Measurements from ENCODE around the gene SPATS2L. TPM values are rescaled to one million over a fixed set of nuclear protein-coding genes. Genes with fewer than 3 reads are reported as not detected.

SPATS2L gene
- total RNA-seq, 1 experiment from 2014 or later, result 112 TPM

DNA sequence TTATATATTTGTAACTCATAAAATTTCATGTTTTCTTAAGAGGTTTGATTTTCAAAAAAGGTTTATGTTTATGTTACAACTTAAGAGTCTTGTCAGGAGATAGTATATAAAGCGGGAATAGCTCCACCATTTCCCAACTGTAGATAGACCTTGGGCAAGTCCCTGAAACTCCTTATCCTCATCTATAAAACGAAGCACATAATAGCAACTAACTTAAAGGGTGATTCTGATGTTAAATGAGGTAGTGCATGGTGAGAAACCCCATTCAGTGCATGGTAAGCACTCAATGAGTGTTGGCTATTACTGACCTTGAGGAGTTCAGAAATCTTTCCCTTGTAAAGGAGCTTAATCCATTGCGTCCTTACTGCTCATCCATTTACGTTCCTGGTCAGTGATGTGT, 169.3 kb downstream of the SPATS2L start:
- Mint-ChIP-seq H3K4me1 (peaks cover 45% of the 10 kb centered on the region), H3K36me3 (peaks cover 74% of the 10 kb centered on the region), H3K27ac (no peak overlapping the region), H3K4me3 (no peak overlapping the region), H3K27me3 (ENCODE audit: low read depth) (no peaks in the 10 kb centered on the region), H3K9me3 (no peaks in the 10 kb centered on the region)
- no peak for TF ChIP-seq FOXP1 (CRISPR knock-in tag; IDR thresholded peaks at IDR 0.05; ENCODE audit: borderline replicate concordance)
- no peak for TF ChIP-seq ZNF219 (CRISPR knock-in tag; IDR thresholded peaks at IDR 0.05; ENCODE audit: borderline replicate concordance)
- no peak for TF ChIP-seq GABPB1 (CRISPR knock-in tag; IDR thresholded peaks at IDR 0.05)
- TF ChIP-seq, protein P1, sequence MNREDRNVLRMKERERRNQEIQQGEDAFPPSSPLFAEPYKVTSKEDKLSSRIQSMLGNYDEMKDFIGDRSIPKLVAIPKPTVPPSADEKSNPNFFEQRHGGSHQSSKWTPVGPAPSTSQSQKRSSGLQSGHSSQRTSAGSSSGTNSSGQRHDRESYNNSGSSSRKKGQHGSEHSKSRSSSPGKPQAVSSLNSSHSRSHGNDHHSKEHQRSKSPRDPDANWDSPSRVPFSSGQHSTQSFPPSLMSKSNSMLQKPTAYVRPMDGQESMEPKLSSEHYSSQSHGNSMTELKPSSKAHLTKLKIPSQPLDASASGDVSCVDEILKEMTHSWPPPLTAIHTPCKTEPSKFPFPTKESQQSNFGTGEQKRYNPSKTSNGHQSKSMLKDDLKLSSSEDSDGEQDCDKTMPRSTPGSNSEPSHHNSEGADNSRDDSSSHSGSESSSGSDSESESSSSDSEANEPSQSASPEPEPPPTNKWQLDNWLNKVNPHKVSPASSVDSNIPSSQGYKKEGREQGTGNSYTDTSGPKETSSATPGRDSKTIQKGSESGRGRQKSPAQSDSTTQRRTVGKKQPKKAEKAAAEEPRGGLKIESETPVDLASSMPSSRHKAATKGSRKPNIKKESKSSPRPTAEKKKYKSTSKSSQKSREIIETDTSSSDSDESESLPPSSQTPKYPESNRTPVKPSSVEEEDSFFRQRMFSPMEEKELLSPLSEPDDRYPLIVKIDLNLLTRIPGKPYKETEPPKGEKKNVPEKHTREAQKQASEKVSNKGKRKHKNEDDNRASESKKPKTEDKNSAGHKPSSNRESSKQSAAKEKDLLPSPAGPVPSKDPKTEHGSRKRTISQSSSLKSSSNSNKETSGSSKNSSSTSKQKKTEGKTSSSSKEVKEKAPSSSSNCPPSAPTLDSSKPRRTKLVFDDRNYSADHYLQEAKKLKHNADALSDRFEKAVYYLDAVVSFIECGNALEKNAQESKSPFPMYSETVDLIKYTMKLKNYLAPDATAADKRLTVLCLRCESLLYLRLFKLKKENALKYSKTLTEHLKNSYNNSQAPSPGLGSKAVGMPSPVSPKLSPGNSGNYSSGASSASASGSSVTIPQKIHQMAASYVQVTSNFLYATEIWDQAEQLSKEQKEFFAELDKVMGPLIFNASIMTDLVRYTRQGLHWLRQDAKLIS (CRISPR knock-in tag; IDR thresholded peaks at IDR 0.05; ENCODE audit: borderline replicate concordance), result no peak
- no peak for TF ChIP-seq ELF4 (CRISPR knock-in tag; IDR thresholded peaks at IDR 0.05; ENCODE audit: low read depth)
- no peak for TF ChIP-seq EMX1 (CRISPR knock-in tag; IDR thresholded peaks at IDR 0.05)
- TF ChIP-seq ZNF416 (CRISPR knock-in tag; IDR thresholded peaks at IDR 0.05), result no peak
- no peak for TF ChIP-seq ZNF423 (CRISPR knock-in tag; IDR thresholded peaks at IDR 0.05)
- no peak for TF ChIP-seq MYBL2 (CRISPR knock-in tag; IDR thresholded peaks at IDR 0.05)
- no peak for TF ChIP-seq ESRRA (CRISPR knock-in tag; IDR thresholded peaks at IDR 0.05; ENCODE audit: borderline replicate concordance)
- TF ChIP-seq NFATC4 (CRISPR knock-in tag; IDR thresholded peaks at IDR 0.05), result no peak
- no peak for TF ChIP-seq KAT7 (CRISPR knock-in tag; IDR thresholded peaks at IDR 0.05; ENCODE audit: borderline replicate concordance)
- TF ChIP-seq MXD4 (CRISPR knock-in tag; IDR thresholded peaks at IDR 0.05; ENCODE audit: borderline replicate concordance), result no peak
- TF ChIP-seq, protein P2, sequence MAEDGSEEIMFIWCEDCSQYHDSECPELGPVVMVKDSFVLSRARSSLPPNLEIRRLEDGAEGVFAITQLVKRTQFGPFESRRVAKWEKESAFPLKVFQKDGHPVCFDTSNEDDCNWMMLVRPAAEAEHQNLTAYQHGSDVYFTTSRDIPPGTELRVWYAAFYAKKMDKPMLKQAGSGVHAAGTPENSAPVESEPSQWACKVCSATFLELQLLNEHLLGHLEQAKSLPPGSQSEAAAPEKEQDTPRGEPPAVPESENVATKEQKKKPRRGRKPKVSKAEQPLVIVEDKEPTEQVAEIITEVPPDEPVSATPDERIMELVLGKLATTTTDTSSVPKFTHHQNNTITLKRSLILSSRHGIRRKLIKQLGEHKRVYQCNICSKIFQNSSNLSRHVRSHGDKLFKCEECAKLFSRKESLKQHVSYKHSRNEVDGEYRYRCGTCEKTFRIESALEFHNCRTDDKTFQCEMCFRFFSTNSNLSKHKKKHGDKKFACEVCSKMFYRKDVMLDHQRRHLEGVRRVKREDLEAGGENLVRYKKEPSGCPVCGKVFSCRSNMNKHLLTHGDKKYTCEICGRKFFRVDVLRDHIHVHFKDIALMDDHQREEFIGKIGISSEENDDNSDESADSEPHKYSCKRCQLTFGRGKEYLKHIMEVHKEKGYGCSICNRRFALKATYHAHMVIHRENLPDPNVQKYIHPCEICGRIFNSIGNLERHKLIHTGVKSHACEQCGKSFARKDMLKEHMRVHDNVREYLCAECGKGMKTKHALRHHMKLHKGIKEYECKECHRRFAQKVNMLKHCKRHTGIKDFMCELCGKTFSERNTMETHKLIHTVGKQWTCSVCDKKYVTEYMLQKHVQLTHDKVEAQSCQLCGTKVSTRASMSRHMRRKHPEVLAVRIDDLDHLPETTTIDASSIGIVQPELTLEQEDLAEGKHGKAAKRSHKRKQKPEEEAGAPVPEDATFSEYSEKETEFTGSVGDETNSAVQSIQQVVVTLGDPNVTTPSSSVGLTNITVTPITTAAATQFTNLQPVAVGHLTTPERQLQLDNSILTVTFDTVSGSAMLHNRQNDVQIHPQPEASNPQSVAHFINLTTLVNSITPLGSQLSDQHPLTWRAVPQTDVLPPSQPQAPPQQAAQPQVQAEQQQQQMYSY (CRISPR knock-in tag; IDR thresholded peaks at IDR 0.05), result no peak
- ATAC-seq (no peak), DNase-seq (ENCODE audit: low spot score) (no peak)
- ChIA-PET CTCF (interaction anchor here (1.0 to 1.7 kb wide), 2 partner anchors 230 to 421 kb away, joined by 3 read pairs; no protein-coding TSS in a partner anchor), POLR2A (no interaction called here)

DNA sequence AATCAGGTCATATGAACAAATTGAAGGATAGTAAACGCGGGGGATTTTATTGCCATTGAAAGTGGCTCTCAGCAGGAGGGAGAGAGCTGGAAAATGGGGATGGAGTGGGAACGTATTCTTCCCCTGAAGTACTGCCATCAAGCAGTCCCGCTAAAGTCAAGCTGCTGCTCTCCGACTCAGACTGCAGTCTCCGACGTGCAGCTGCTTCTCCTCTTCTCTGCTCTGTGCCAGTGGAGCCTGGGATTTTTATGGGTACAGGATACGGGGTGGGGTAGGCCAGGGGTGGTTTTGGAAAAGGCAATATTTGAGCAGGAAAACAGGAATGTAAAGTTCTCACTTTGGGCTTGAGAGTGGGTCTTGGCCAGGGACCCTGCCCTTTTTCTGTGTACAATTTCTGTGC, 170.3 kb downstream of the SPATS2L start:
- POLR2A ChIA-PET, result no interaction called here
- Mint-ChIP-seq H3K4me3 (no peak overlapping the region), H3K4me1 (peaks cover 50% of the 10 kb centered on the region), H3K36me3 (peaks cover 66% of the 10 kb centered on the region), H3K9me3 (no peaks in the 10 kb centered on the region), H3K27ac (no peak overlapping the region), H3K27me3 (ENCODE audit: low read depth) (no peaks in the 10 kb centered on the region)
- ATAC-seq (no peak), DNase-seq (ENCODE audit: low spot score) (no peak)
- CTCF ChIA-PET, result interaction anchor here (0.9 to 1.7 kb wide), 6 partner anchors 102 to 503 kb away, joined by 3 to 4 read pairs (median 3); no protein-coding TSS in a partner anchor
- TF ChIP-seq, protein P3, sequence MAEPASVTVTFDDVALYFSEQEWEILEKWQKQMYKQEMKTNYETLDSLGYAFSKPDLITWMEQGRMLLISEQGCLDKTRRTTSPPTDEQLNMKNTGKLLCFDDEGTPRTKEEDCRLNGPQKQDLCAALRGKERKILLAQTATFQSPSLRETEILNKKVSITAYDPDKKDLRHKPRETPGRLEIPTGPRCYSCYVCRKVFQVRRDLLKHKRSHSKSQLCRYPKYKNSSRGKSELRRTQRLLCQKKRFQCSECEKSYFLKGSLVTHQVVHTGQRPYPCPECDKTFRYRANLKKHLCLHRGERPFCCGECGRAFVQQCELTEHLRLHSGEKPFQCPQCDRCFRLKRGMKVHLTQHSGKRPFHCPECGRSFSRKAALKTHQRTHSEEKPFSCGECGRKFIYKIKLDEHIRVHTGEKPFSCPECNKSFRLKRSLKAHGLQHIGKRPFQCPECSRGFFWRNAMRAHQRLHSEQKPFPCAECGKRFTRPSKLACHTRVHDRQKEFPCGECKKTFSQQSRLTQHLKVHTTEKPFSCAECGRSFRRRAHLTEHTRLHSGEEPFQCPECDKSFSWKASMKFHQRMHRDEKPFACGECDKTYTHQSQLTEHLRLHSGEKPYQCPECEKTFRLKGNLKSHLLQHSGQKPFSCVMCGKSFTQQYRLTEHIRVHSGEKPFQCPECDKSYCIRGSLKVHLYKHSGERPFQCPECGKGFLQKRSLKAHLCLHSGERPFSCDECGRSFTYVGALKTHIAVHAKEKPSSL (CRISPR knock-in tag; conservative IDR thresholded peaks at IDR 0.05), result no peak
- TF ChIP-seq ZNF512 (CRISPR knock-in tag; IDR thresholded peaks at IDR 0.05; ENCODE audit: borderline replicate concordance) (no peak), ATF2 (CRISPR knock-in tag; IDR thresholded peaks at IDR 0.05; ENCODE audit: borderline replicate concordance, low read depth) (no peak), ZNF219 (CRISPR knock-in tag; IDR thresholded peaks at IDR 0.05; ENCODE audit: borderline replicate concordance) (no peak)
- TF ChIP-seq, protein P4, sequence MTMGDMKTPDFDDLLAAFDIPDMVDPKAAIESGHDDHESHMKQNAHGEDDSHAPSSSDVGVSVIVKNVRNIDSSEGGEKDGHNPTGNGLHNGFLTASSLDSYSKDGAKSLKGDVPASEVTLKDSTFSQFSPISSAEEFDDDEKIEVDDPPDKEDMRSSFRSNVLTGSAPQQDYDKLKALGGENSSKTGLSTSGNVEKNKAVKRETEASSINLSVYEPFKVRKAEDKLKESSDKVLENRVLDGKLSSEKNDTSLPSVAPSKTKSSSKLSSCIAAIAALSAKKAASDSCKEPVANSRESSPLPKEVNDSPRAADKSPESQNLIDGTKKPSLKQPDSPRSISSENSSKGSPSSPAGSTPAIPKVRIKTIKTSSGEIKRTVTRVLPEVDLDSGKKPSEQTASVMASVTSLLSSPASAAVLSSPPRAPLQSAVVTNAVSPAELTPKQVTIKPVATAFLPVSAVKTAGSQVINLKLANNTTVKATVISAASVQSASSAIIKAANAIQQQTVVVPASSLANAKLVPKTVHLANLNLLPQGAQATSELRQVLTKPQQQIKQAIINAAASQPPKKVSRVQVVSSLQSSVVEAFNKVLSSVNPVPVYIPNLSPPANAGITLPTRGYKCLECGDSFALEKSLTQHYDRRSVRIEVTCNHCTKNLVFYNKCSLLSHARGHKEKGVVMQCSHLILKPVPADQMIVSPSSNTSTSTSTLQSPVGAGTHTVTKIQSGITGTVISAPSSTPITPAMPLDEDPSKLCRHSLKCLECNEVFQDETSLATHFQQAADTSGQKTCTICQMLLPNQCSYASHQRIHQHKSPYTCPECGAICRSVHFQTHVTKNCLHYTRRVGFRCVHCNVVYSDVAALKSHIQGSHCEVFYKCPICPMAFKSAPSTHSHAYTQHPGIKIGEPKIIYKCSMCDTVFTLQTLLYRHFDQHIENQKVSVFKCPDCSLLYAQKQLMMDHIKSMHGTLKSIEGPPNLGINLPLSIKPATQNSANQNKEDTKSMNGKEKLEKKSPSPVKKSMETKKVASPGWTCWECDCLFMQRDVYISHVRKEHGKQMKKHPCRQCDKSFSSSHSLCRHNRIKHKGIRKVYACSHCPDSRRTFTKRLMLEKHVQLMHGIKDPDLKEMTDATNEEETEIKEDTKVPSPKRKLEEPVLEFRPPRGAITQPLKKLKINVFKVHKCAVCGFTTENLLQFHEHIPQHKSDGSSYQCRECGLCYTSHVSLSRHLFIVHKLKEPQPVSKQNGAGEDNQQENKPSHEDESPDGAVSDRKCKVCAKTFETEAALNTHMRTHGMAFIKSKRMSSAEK (CRISPR knock-in tag; IDR thresholded peaks at IDR 0.05; ENCODE audit: borderline replicate concordance), result no peak
